Measurements from ENCODE around the gene TRIM46. TPM values are rescaled to one million over a fixed set of nuclear protein-coding genes. Genes with fewer than 3 reads are reported as not detected.

TRIM46 gene
- total and polyA plus RNA-seq, 2 of the 13 experiments (the other 11 are each of a cell fraction or from before 2014, with no cell fraction given) = 0.04 to 0.09 TPM

DNA sequence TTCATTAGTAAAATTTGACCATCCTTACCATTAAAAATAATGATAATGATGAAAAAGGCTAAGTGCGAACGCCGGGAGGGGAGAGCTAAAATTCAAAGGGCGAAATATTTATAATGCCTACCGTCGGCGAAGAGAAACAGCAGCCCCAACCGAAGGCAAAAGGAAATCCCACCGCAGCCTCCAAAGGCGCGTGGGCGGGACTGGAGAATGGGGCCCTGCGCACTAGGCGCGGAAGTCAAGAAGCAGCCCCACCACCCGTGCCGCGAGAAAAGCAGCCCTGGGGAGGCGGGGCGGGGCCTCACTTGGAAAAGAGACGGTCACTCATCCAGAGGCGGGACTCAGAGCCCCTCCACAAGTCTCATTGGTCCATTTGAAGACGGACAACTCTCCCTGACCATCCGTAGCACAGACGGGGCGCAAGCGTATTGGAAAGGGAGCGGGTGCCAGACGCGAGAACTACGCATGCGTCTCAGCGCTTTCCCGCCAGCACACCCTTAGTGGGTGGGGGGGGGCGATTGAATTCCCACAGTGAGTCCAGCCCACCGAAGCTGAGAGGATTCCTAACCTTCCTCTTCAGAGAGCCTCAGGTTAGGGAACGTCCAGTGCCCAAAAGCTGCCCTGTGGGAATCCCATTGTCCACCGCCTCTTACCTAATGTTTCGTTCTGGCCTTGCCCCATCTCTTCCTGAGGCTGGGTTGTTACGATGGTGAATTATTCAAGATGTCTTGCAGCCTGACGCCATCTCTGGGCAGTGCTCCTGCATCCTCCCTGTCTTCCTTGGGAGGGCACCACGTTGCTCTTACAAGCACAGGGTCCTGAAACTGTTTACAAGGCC lies 53.8 kb downstream of the TRIM46 start (continued):
- TF ChIP-seq KAT7 (CRISPR knock-in tag; IDR thresholded peaks at IDR 0.05; ENCODE audit: borderline replicate concordance) = 0 out of 2 replicates have a peak, but pooled peaks have one; percentile 29
- 0 out of 2 replicates have a peak, but pooled peaks have one; percentile 18 for TF ChIP-seq RFXAP (CRISPR knock-in tag; IDR thresholded peaks at IDR 0.05; ENCODE audit: borderline replicate concordance)
- 0 out of 2 replicates have a peak, but pooled peaks have one; percentile 10 for TF ChIP-seq CBFB (CRISPR knock-in tag; IDR thresholded peaks at IDR 0.05)
- peak; percentile 45; the same call in 1 of the 2 replicates for TF ChIP-seq ZNF335 (CRISPR knock-in tag; IDR thresholded peaks at IDR 0.05)
- TF ChIP-seq, protein P1, sequence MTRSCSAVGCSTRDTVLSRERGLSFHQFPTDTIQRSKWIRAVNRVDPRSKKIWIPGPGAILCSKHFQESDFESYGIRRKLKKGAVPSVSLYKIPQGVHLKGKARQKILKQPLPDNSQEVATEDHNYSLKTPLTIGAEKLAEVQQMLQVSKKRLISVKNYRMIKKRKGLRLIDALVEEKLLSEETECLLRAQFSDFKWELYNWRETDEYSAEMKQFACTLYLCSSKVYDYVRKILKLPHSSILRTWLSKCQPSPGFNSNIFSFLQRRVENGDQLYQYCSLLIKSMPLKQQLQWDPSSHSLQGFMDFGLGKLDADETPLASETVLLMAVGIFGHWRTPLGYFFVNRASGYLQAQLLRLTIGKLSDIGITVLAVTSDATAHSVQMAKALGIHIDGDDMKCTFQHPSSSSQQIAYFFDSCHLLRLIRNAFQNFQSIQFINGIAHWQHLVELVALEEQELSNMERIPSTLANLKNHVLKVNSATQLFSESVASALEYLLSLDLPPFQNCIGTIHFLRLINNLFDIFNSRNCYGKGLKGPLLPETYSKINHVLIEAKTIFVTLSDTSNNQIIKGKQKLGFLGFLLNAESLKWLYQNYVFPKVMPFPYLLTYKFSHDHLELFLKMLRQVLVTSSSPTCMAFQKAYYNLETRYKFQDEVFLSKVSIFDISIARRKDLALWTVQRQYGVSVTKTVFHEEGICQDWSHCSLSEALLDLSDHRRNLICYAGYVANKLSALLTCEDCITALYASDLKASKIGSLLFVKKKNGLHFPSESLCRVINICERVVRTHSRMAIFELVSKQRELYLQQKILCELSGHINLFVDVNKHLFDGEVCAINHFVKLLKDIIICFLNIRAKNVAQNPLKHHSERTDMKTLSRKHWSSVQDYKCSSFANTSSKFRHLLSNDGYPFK (CRISPR knock-in tag; IDR thresholded peaks at IDR 0.05; ENCODE audit: borderline replicate concordance) = peak; percentile 31; the same call in 1 of the 2 replicates
- TF ChIP-seq AHR (CRISPR knock-in tag; IDR thresholded peaks at IDR 0.05) = peak; percentile 52
- peak; percentile 60; the same call in 1 of the 2 replicates for TF ChIP-seq ZNF563 (CRISPR knock-in tag; IDR thresholded peaks at IDR 0.05)
- TF ChIP-seq RNF2 (conservative IDR thresholded peaks at IDR 0.05; ENCODE audit: low read depth) = 0 out of 2 replicates have a peak, but pooled peaks have one; percentile 24
- TF ChIP-seq, protein P2, sequence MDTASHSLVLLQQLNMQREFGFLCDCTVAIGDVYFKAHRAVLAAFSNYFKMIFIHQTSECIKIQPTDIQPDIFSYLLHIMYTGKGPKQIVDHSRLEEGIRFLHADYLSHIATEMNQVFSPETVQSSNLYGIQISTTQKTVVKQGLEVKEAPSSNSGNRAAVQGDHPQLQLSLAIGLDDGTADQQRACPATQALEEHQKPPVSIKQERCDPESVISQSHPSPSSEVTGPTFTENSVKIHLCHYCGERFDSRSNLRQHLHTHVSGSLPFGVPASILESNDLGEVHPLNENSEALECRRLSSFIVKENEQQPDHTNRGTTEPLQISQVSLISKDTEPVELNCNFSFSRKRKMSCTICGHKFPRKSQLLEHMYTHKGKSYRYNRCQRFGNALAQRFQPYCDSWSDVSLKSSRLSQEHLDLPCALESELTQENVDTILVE (CRISPR knock-in tag; IDR thresholded peaks at IDR 0.05) = peak; percentile 48
- peak; percentile 94 for TF ChIP-seq POLR2G (IDR thresholded peaks at IDR 0.05; ENCODE audit: low read depth, low read length)
